Ovary (tissue), 3 donors: Measurements from ENCODE around the gene LSAMP.

Source experiments
- CTCF ChIP-seq, 3 donors: fragments of 450-650 bp in 2 of 3; fragments of 200-600 bp in 1 of 3; IDR thresholded peaks; one replicate each; pipeline versions ENCODE4 v1.5.1 to v1.8.0; 2016 to 2022; ENCODE audit warnings: antibody characterized with exemption in 3 of 3, mild to moderate bottlenecking in 1 of 3
- EP300 ChIP-seq: sonication (generic); formaldehyde crosslinking; IDR thresholded peaks from one replicate; pipeline ENCODE4 v1.6.1; 2017; ENCODE audit warnings: antibody characterized with exemption
- POLR2A ChIP-seq: fragments of 450-650 bp; IDR thresholded peaks from one replicate; pipeline ENCODE4 v1.6.1; 2017; ENCODE audit warnings: antibody characterized with exemption, mild to moderate bottlenecking, moderate library complexity
- donor health status: DM: no; HTN: no; CAD: no.

GRCh38 chr3:116051586-116051985, 393.7 kb downstream of the LSAMP start:
- TF ChIP-seq CTCF (IDR thresholded peaks at IDR 0.05) = no peak
- no peak for TF ChIP-seq POLR2A
- no peak for TF ChIP-seq EP300
